SK-MEL-5 (cell line): ENCODE results near the gene POU2F1. TPM values are rescaled to one million over a fixed set of nuclear protein-coding genes. Genes with fewer than 3 reads are reported as not detected.
A peak's percentile ranks its signal among the peaks of the same experiment; 100 is the strongest.

ENCODE experiments used
- DNase-seq: peaks from one replicate; pipeline ENCODE4 v3.0.0-alpha.2; 2016; ENCODE audit warnings: low read depth, low spot score
- in situ Hi-C: cut with HindIII; loops from 2 replicates; pipeline ENCODE4 v1.10.0; 2016; ENCODE audit warnings: low sequenced_read_pairs, high pct_unique_total_duplicates, low pct_unique_long_range_greater_than_20kb
- total RNA-seq: library from RNA; depleted of rRNA; stranded (reverse); fragments of >200 nt; shearing (Covaris generic); gene quantifications from 2 replicates; pipeline ENCODE4 v1.2.3, GENCODE V29; 2014

POU2F1 gene
- total RNA-seq, 1 experiment from 2014 or later, result 8.0 TPM

- in situ Hi-C loops, result no loop called here
- DNase-seq, result no peak
Observed at GRCh38 chr1:167325151-167325550, 104.5 kb downstream of the POU2F1 start.

GRCh38 chr1:167328306-167328815 is 107.7 kb downstream of the POU2F1 start:
- DNase-seq, result no peak
- in situ Hi-C loops, result no loop called here

- in situ Hi-C loops, result no loop called here
Observed at GRCh38 chr1:167328816-167329483, 108.3 kb downstream of the POU2F1 start.

GRCh38 chr1:167330601-167331293 is 110.1 kb downstream of the POU2F1 start:
- no peak for DNase-seq
- in situ Hi-C loops, result no loop called here

More at GRCh38 chr1:167328816-167329483, 108.3 kb downstream of the POU2F1 start:
- DNase-seq, result no peak

- in situ Hi-C loops, result no loop called here
- DNase-seq, result no peak
Observed at GRCh38 chr1:167331650-167332049, 111.0 kb downstream of the POU2F1 start.

- in situ Hi-C loops, result no loop called here
- no peak for DNase-seq
Observed at GRCh38 chr1:167332503-167332902, 111.8 kb downstream of the POU2F1 start.

- in situ Hi-C loops, result no loop called here
Observed at GRCh38 chr1:167333124-167333523, 112.4 kb downstream of the POU2F1 start.

GRCh38 chr1:167333703-167334102 is 113.0 kb downstream of the POU2F1 start:
- in situ Hi-C loops, result no loop called here
- DNase-seq, result no peak

More at GRCh38 chr1:167333124-167333523, 112.4 kb downstream of the POU2F1 start:
- no peak for DNase-seq

- DNase-seq, result no peak
- in situ Hi-C loops, result no loop called here
Observed at GRCh38 chr1:167339405-167339804, 118.7 kb downstream of the POU2F1 start.

- peak; percentile 18 for DNase-seq
- in situ Hi-C loops, result no loop called here
Observed at GRCh38 chr1:167342846-167343245, 122.2 kb downstream of the POU2F1 start.

- DNase-seq, result no peak
- in situ Hi-C loops, result no loop called here
Observed at GRCh38 chr1:167344112-167344511, 123.4 kb downstream of the POU2F1 start.

- no peak for DNase-seq
- in situ Hi-C loops, result no loop called here
Observed at GRCh38 chr1:167344615-167345385, 124.1 kb downstream of the POU2F1 start.

GRCh38 chr1:167345386-167345733 is 124.7 kb downstream of the POU2F1 start:
- in situ Hi-C loops, result no loop called here
- no peak for DNase-seq

GRCh38 chr1:167357305-167357704 is 136.6 kb downstream of the POU2F1 start:
- in situ Hi-C loops, result no loop called here
- no peak for DNase-seq

- no peak for DNase-seq
- in situ Hi-C loops, result no loop called here
Observed at GRCh38 chr1:167359295-167359694, 138.6 kb downstream of the POU2F1 start.

- in situ Hi-C loops, result no loop called here
- DNase-seq, result no peak
Observed at GRCh38 chr1:167360120-167360519, 139.4 kb downstream of the POU2F1 start.

GRCh38 chr1:167362638-167363037 is 142.0 kb downstream of the POU2F1 start:
- no peak for DNase-seq
- in situ Hi-C loops, result no loop called here

- in situ Hi-C loops, result no loop called here
- DNase-seq, result no peak
Observed at GRCh38 chr1:167364826-167365225, 144.1 kb downstream of the POU2F1 start.
